CD8-positive, alpha-beta memory T cell (primary cell): ENCODE data around the gene RTN4R. TPM values are rescaled to one million over a fixed set of nuclear protein-coding genes. Genes with fewer than 3 reads are reported as not detected.
"Not testable (repeated sequence)": the region's sequence is repeated elsewhere in the genome, so short reads cannot be mapped to it uniquely, and the experiment has no call there.

Experiments used
- CTCF ChIA-PET: fragments of 350-600 bp; sonication (Branson Sonifier 250); formaldehyde crosslinking; loops from one replicate; lab custom pipeline; 2021; ENCODE audit warnings: antibody characterized with exemption; lab: Charles Lee
- POLR2A ChIA-PET: fragments of 350-600 bp; sonication (Branson Sonifier 250); formaldehyde crosslinking; loops from one replicate; lab custom pipeline; 2021; ENCODE audit warnings: antibody characterized with exemption; lab: Charles Lee
- DNase-seq, 5 donors: peaks; one replicate each; pipeline versions ENCODE4 v3.0.0 to v3.0.0-alpha.2; 2020 to 2022; ENCODE audit warnings: mixed read lengths in 1 of 5
- H3K27ac ChIP-seq: one replicate; pipeline ENCODE4 v1.7.0; 2013; ENCODE audit warnings: low read depth, mild to moderate bottlenecking, low read length, moderate library complexity
- H3K27me3 ChIP-seq: 2 replicates; pipeline ENCODE4 v1.7.0; 2013; ENCODE audit warnings: low read length, mild to moderate bottlenecking; ENCODE audit not compliant: insufficient read depth, poor library complexity, severe bottlenecking
- H3K36me3 ChIP-seq: 2 replicates; pipeline ENCODE4 v1.7.0; 2013; ENCODE audit warnings: mild to moderate bottlenecking, low read length, moderate library complexity; ENCODE audit not compliant: insufficient read depth
- H3K4me1 ChIP-seq: 2 replicates; pipeline ENCODE4 v1.7.0; 2013; ENCODE audit warnings: mild to moderate bottlenecking, low read length, moderate library complexity; ENCODE audit not compliant: insufficient read depth
- H3K4me3 ChIP-seq: 2 replicates; pipeline ENCODE4 v1.7.0; 2013; ENCODE audit warnings: mild to moderate bottlenecking, low read length
- H3K9me3 ChIP-seq: 2 replicates; pipeline ENCODE4 v1.7.0; 2013; ENCODE audit warnings: mild to moderate bottlenecking, low read length
- H3K27ac Mint-ChIP-seq, 8 donors: one replicate each; pipeline ENCODE4 v1.8.0; 2020 to 2021; ENCODE audit warnings: mixed read lengths in 8 of 8, mild to moderate bottlenecking in 6 of 8, inconsistent platforms in 3 of 8, moderate library complexity in 3 of 8
- H3K27me3 Mint-ChIP-seq, 2 donors: one replicate each; pipeline ENCODE4 v1.8.0; 2020 to 2021; ENCODE audit warnings: mixed read lengths in 2 of 2, mild to moderate bottlenecking in 1 of 2, moderate library complexity in 1 of 2
- H3K36me3 Mint-ChIP-seq, 3 donors: one replicate each; pipeline ENCODE4 v1.8.0; 2020 to 2021; ENCODE audit warnings: mixed read lengths in 3 of 3, inconsistent platforms in 1 of 3, mild to moderate bottlenecking in 1 of 3
- H3K4me1 Mint-ChIP-seq, 3 donors: one replicate each; pipeline ENCODE4 v1.8.0; 2020 to 2021; ENCODE audit warnings: mixed read lengths in 3 of 3, inconsistent platforms in 1 of 3, mild to moderate bottlenecking in 1 of 3
- H3K4me3 Mint-ChIP-seq, 7 donors: one replicate each; pipeline ENCODE4 v1.8.0; 2020 to 2021; ENCODE audit warnings: mixed read lengths in 7 of 7, mild to moderate bottlenecking in 6 of 7, moderate library complexity in 4 of 7, inconsistent platforms in 2 of 7
- H3K9me3 Mint-ChIP-seq, 5 donors: one replicate each; pipeline ENCODE4 v1.8.0; 2020 to 2022; ENCODE audit warnings: mixed read lengths in 5 of 5, mild to moderate bottlenecking in 3 of 5, moderate library complexity in 2 of 5, inconsistent platforms in 1 of 5
- polyA plus RNA-seq: library from polyadenylated mRNA; unstranded; fragments of 300-500 nt; fragmentation: Illumina TruSeq; gene quantifications from one replicate; pipeline ENCODE4 v1.2.3, GENCODE V29; 2021
- total RNA-seq, 2 experiments: library from RNA; stranded (reverse); gene quantifications; one replicate each; pipeline ENCODE4 v1.2.3, GENCODE V29; 2021

RTN4R gene
- total and polyA plus RNA-seq, 3 experiments from 2014 or later = 1.8 to 6.0 (median 2.7) TPM

- H3K9me3 ChIP-seq, H3K27ac ChIP-seq, H3K27me3 Mint-ChIP-seq, H3K27me3 ChIP-seq, H3K27ac Mint-ChIP-seq, H3K4me3 ChIP-seq, H3K4me1 Mint-ChIP-seq, H3K9me3 Mint-ChIP-seq, H3K36me3 ChIP-seq, H3K4me3 Mint-ChIP-seq, POLR2A ChIA-PET, H3K4me1 ChIP-seq, H3K36me3 Mint-ChIP-seq: not testable (repeated sequence)
- DNase-seq = peak; percentile 65 to 83 (median 68)
- CTCF ChIA-PET = interaction anchor here (0.7 to 3.0 kb wide), 5 partner anchors 39 to 315 kb away, joined by 3 to 23 read pairs (median 6); no protein-coding TSS in a partner anchor
Measured at GRCh38 chr22:20285473-20286311, 17.6 kb upstream of the RTN4R start.

GRCh38 chr22:20284471-20285086, 16.5 kb upstream of the RTN4R start:
- CTCF ChIA-PET = interaction anchor here (0.8 to 3.0 kb wide), 5 partner anchors 16 to 133 kb away, joined by 3 to 23 read pairs (median 5); partner anchors contain the start of gene CCDC188
- H3K27me3 Mint-ChIP-seq = peaks cover 1 to 2% of the 10 kb centered on the region in 2 donors
- no peak overlapping the region for H3K27ac Mint-ChIP-seq
- no peak overlapping the region for H3K4me3 ChIP-seq
- POLR2A ChIA-PET = no interaction called here
- H3K36me3 ChIP-seq = no peaks in the 10 kb centered on the region
- H3K4me1 Mint-ChIP-seq = peaks cover 0 to under 1% (median under 1%) of the 10 kb centered on the region in 3 donors
- H3K4me3 Mint-ChIP-seq = no peak overlapping the region
- H3K27ac ChIP-seq = no peak overlapping the region
- no peaks in the 10 kb centered on the region for H3K36me3 Mint-ChIP-seq
- H3K27me3 ChIP-seq = peaks cover under 1% of the 10 kb centered on the region
- H3K4me1 ChIP-seq = no peaks in the 10 kb centered on the region
- H3K9me3 ChIP-seq = no peaks in the 10 kb centered on the region
- H3K9me3 Mint-ChIP-seq = no peaks in the 10 kb centered on the region
- DNase-seq = no peak

- Histone ChIP-seq H3K4me3 (no peak overlapping the region), H3K4me1 (no peaks in the 10 kb centered on the region), H3K27ac (no peak overlapping the region), H3K9me3 (no peaks in the 10 kb centered on the region), H3K36me3 (no peaks in the 10 kb centered on the region), H3K27me3 (no peaks in the 10 kb centered on the region)
- H3K4me3 Mint-ChIP-seq = no peak overlapping the region
- H3K36me3 Mint-ChIP-seq = no peaks in the 10 kb centered on the region
- POLR2A ChIA-PET = no interaction called here
- CTCF ChIA-PET = interaction anchor here (0.9 to 3.0 kb wide), 3 partner anchors 15 to 127 kb away, joined by 3 to 23 read pairs (median 5); no protein-coding TSS in a partner anchor
- H3K4me1 Mint-ChIP-seq = peaks cover 0 to 3% (median 2%) of the 10 kb centered on the region in 3 donors
- DNase-seq = no peak
- peaks cover 2 to 3% of the 10 kb centered on the region in 2 donors for H3K27me3 Mint-ChIP-seq
- no peak overlapping the region for H3K27ac Mint-ChIP-seq
- H3K9me3 Mint-ChIP-seq = no peaks in the 10 kb centered on the region
Measured at GRCh38 chr22:20283674-20284066, 15.6 kb upstream of the RTN4R start.

- ChIA-PET CTCF (interaction anchor here (3.0 kb wide), 1 partner anchor 127 kb away, joined by 23 read pairs; no protein-coding TSS in a partner anchor), POLR2A (no interaction called here)
- no peaks in the 10 kb centered on the region for H3K9me3 Mint-ChIP-seq
- Histone ChIP-seq H3K27me3 (no peaks in the 10 kb centered on the region), H3K4me3 (no peak overlapping the region), H3K36me3 (no peaks in the 10 kb centered on the region), H3K27ac (no peak overlapping the region), H3K4me1 (no peaks in the 10 kb centered on the region), H3K9me3 (no peaks in the 10 kb centered on the region)
- H3K27me3 Mint-ChIP-seq = peaks cover 2 to 3% of the 10 kb centered on the region in 2 donors
- H3K27ac Mint-ChIP-seq = no peak overlapping the region
- H3K4me3 Mint-ChIP-seq = no peak overlapping the region
- no peak for DNase-seq
- H3K4me1 Mint-ChIP-seq = peaks cover 0 to 3% (median 2%) of the 10 kb centered on the region in 3 donors
- no peaks in the 10 kb centered on the region for H3K36me3 Mint-ChIP-seq
Measured at GRCh38 chr22:20282901-20283673, 15.0 kb upstream of the RTN4R start.

- Histone ChIP-seq H3K27me3 (no peaks in the 10 kb centered on the region), H3K27ac (no peak overlapping the region), H3K9me3 (no peaks in the 10 kb centered on the region), H3K4me3 (no peak overlapping the region), H3K4me1 (no peaks in the 10 kb centered on the region), H3K36me3 (no peaks in the 10 kb centered on the region)
- peaks cover 2 to 3% of the 10 kb centered on the region in 2 donors for H3K27me3 Mint-ChIP-seq
- peaks cover 0 to 3% (median 2%) of the 10 kb centered on the region in 3 donors for H3K4me1 Mint-ChIP-seq
- DNase-seq = no peak
- H3K27ac Mint-ChIP-seq = no peak overlapping the region
- no peak overlapping the region for H3K4me3 Mint-ChIP-seq
- ChIA-PET POLR2A (no interaction called here), CTCF (no interaction called here)
- no peaks in the 10 kb centered on the region for H3K36me3 Mint-ChIP-seq
- H3K9me3 Mint-ChIP-seq = no peaks in the 10 kb centered on the region
Measured at GRCh38 chr22:20281891-20282290, 13.8 kb upstream of the RTN4R start.

- not testable (repeated sequence) for H3K4me3 Mint-ChIP-seq, H3K9me3 Mint-ChIP-seq, H3K27ac ChIP-seq
Measured at GRCh38 chr22:20281473-20281872, 13.4 kb upstream of the RTN4R start.

GRCh38 chr22:20280866-20281265, 12.7 kb upstream of the RTN4R start:
- H3K9me3 ChIP-seq = no peaks in the 10 kb centered on the region
- H3K9me3 Mint-ChIP-seq = no peaks in the 10 kb centered on the region
- no peaks in the 10 kb centered on the region for H3K36me3 Mint-ChIP-seq
- no peak for DNase-seq
- H3K4me1 Mint-ChIP-seq = peaks cover 0 to 3% (median 2%) of the 10 kb centered on the region in 3 donors
- H3K36me3 ChIP-seq = no peaks in the 10 kb centered on the region
- H3K27me3 ChIP-seq = no peaks in the 10 kb centered on the region
- H3K4me1 ChIP-seq = no peaks in the 10 kb centered on the region
- H3K27ac Mint-ChIP-seq = no peak overlapping the region
- H3K27me3 Mint-ChIP-seq = peaks cover 2 to 3% of the 10 kb centered on the region in 2 donors
- CTCF ChIA-PET = no interaction called here
- no peak overlapping the region for H3K4me3 ChIP-seq
- H3K27ac ChIP-seq = no peak overlapping the region
- no peak overlapping the region for H3K4me3 Mint-ChIP-seq
- POLR2A ChIA-PET = no interaction called here

More at GRCh38 chr22:20281473-20281872, 13.4 kb upstream of the RTN4R start:
- H3K27me3 ChIP-seq, H3K9me3 ChIP-seq, H3K36me3 Mint-ChIP-seq, H3K4me3 ChIP-seq, H3K4me1 Mint-ChIP-seq, H3K36me3 ChIP-seq, POLR2A ChIA-PET, H3K27ac Mint-ChIP-seq, H3K27me3 Mint-ChIP-seq, DNase-seq, H3K4me1 ChIP-seq, CTCF ChIA-PET: not testable (repeated sequence)
